NOMO-1 treated with dmso at 0.1 percent for 144 hours (cell line): ENCODE data around the gene ITM2C.

ENCODE experiments used
- DNase-seq: peaks from one replicate; lab custom pipeline; 2025; ENCODE audit not compliant: unreplicated experiment; lab: John Stamatoyannopoulos, UW

Gene ITM2C

GRCh38 chr2:230922951-230923717 lies 58.4 kb downstream of the ITM2C start:
- DNase-seq, result no peak

GRCh38 chr2:230924092-230924469 lies 59.3 kb downstream of the ITM2C start:
- DNase-seq, result no peak

- DNase-seq, result peak; percentile 10
Observed at GRCh38 chr2:230924470-230925341, 60.0 kb downstream of the ITM2C start, which contains the start of gene GPR55. TSS of gene GPR55 (minus strand) at chr2:230925242. CDS start at chr2:230910962, 14,280 bp downstream.

GRCh38 chr2:230925443-230925878 lies 60.7 kb downstream of the ITM2C start:
- DNase-seq, result no peak

GRCh38 chr2:230925879-230926765 lies 61.4 kb downstream of the ITM2C start:
- DNase-seq, result no peak

- no peak for DNase-seq
Observed at GRCh38 chr2:230927711-230928341, 63.1 kb downstream of the ITM2C start.
